GM18499 (cell line): Measurements from ENCODE around the gene IGFLR1.

Experiments used
- ATAC-seq: cut with Tn5 transposase; IDR thresholded peaks from one replicate; pipeline ENCODE4 v1.9.1; 2021; ENCODE audit warnings: moderate number of reproducible peaks; ENCODE audit not compliant: insufficient read depth, unreplicated experiment

The IGFLR1 gene

GRCh38 chr19:35756377-35757230, 14.4 kb upstream of the IGFLR1 start, which contains the start of gene HSPB6:
HSPB6 (minus strand) TSS chr19:35757029; CDS start chr19:35757008, 21 bp downstream.
- ATAC-seq = no peak

GRCh38 chr19:35755550-35756376, 13.5 kb upstream of the IGFLR1 start:
- ATAC-seq = no peak

GRCh38 chr19:35755131-35755549, 12.9 kb upstream of the IGFLR1 start:
- no peak for ATAC-seq

- ATAC-seq = no peak
Observed at GRCh38 chr19:35754370-35755130, 12.3 kb upstream of the IGFLR1 start.

- ATAC-seq = no peak
Observed at GRCh38 chr19:35753634-35754369, 11.6 kb upstream of the IGFLR1 start.

- no peak for ATAC-seq
Observed at GRCh38 chr19:35752746-35753350, 10.6 kb upstream of the IGFLR1 start.

- ATAC-seq = no peak
Observed at GRCh38 chr19:35751839-35752745, 9.8 kb upstream of the IGFLR1 start.

GRCh38 chr19:35750167-35750566, 7.9 kb upstream of the IGFLR1 start:
- no peak for ATAC-seq

GRCh38 chr19:35748106-35749020, 6.1 kb upstream of the IGFLR1 start, which contains the start of gene LIN37:
LIN37 (plus strand) TSS chr19:35748576; CDS start chr19:35748725, 149 bp downstream.
- ATAC-seq = peak; percentile 61

- ATAC-seq = no peak
Observed at GRCh38 chr19:35746531-35746930, 4.3 kb upstream of the IGFLR1 start.

- no peak for ATAC-seq
Observed at GRCh38 chr19:35746087-35746462, 3.8 kb upstream of the IGFLR1 start.

GRCh38 chr19:35745328-35746086, 3.3 kb upstream of the IGFLR1 start, which contains the start of the genes PSENEN and U2AF1L4:
PSENEN (plus strand) TSS chr19:35745651; CDS start chr19:35745931, 280 bp downstream.
U2AF1L4 (minus strand) TSS chr19:35745418; CDS start chr19:35745391, 27 bp downstream.
- peak; percentile 33 for ATAC-seq

- ATAC-seq = no peak
Observed at GRCh38 chr19:35744430-35745327, 2.4 kb upstream of the IGFLR1 start.

GRCh38 chr19:35743640-35744429, 1.6 kb upstream of the IGFLR1 start:
- ATAC-seq = no peak

GRCh38 chr19:35741203-35741515, 1.1 kb downstream of the IGFLR1 start:
- no peak for ATAC-seq
